Neural cell (in vitro differentiated cells): ENCODE measurements around the gene GSTM2. TPM values are rescaled to one million over a fixed set of nuclear protein-coding genes. Genes with fewer than 3 reads are reported as not detected.
"Not testable (repeated sequence)": the region's sequence is repeated elsewhere in the genome, so short reads cannot be mapped to it uniquely, and the experiment has no call there.

Experiments
- H2AFZ ChIP-seq: fragments of 200-600, 300-800 bp; sonication (generic), shearing (Covaris generic); 2 replicates; pipeline ENCODE4 v1.6.0; 2014; ENCODE audit warnings: low read depth, mild to moderate bottlenecking, antibody characterized with exemption, low read length, moderate library complexity
- H3F3A ChIP-seq: fragments of 200-600 bp; shearing (Covaris generic); 2 replicates; pipeline ENCODE4 v1.6.1; 2016; ENCODE audit warnings: mild to moderate bottlenecking, moderate library complexity, mixed read lengths, antibody characterized with exemption, low read length; ENCODE audit not compliant: insufficient read depth, poor library complexity, severe bottlenecking
- H3K27ac ChIP-seq: fragments of 200-600, 300-800 bp; sonication (generic), shearing (Covaris generic); 2 replicates; pipeline ENCODE4 v1.5.1; 2014; ENCODE audit warnings: mild to moderate bottlenecking, low read length, moderate library complexity
- H3K27me3 ChIP-seq: fragments of 300-800, 200-600 bp; sonication (generic), shearing (Covaris generic); 2 replicates; pipeline ENCODE4 v1.6.0; 2014; ENCODE audit warnings: mild to moderate bottlenecking, low read depth, low read length, moderate library complexity; ENCODE audit not compliant: insufficient read depth
- H3K36me3 ChIP-seq: fragments of 300-800, 200-600 bp; sonication (generic), shearing (Covaris generic); 2 replicates; pipeline ENCODE4 v1.5.1; 2014; ENCODE audit warnings: mild to moderate bottlenecking, antibody characterized with exemption, low read length, moderate library complexity; ENCODE audit not compliant: insufficient read depth
- H3K4me2 ChIP-seq: fragments of 300-800, 200-600 bp; sonication (generic), shearing (Covaris generic); 2 replicates; pipeline ENCODE4 v1.6.0; 2014; ENCODE audit warnings: mild to moderate bottlenecking, low read length
- H3K4me3 ChIP-seq: fragments of 300-800, 200-600 bp; sonication (generic), shearing (Covaris generic); 2 replicates; pipeline ENCODE4 v1.5.1; 2014; ENCODE audit warnings: mild to moderate bottlenecking, low read length, moderate library complexity
- H3K79me2 ChIP-seq: fragments of 200-600 bp; shearing (Covaris generic); replicated peaks from 2 replicates; pipeline ENCODE4 v1.6.0; 2014; ENCODE audit warnings: mild to moderate bottlenecking, low read length, moderate library complexity; ENCODE audit not compliant: insufficient read depth
- H3K9ac ChIP-seq: fragments of 300-800, 200-600 bp; sonication (generic), shearing (Covaris generic); 2 replicates; pipeline ENCODE4 v1.6.1; 2016; ENCODE audit warnings: mild to moderate bottlenecking, low read length, mixed read lengths
- H3K9me2 ChIP-seq: fragments of 200-600 bp; shearing (Covaris generic); 2 replicates; pipeline ENCODE4 v1.6.1; 2016; ENCODE audit warnings: mild to moderate bottlenecking, low read length, mixed read lengths; ENCODE audit not compliant: insufficient read depth
- H3K9me3 ChIP-seq: fragments of 200-600, 300-800 bp; sonication (generic), shearing (Covaris generic); 2 replicates; pipeline ENCODE4 v1.6.1; 2016; ENCODE audit warnings: mild to moderate bottlenecking, mixed run types, low read length, moderate library complexity, mixed read lengths
- H4K20me1 ChIP-seq: fragments of 200-600 bp; shearing (Covaris generic); 2 replicates; pipeline ENCODE4 v1.6.1; 2016; ENCODE audit warnings: mild to moderate bottlenecking, mixed run types; ENCODE audit not compliant: insufficient read depth
- CTCF ChIP-seq: fragments of 450-650 bp; IDR thresholded peaks from 2 replicates; pipeline ENCODE4 v1.5.1; 2014; ENCODE audit warnings: antibody characterized with exemption, mild to moderate bottlenecking, moderate library complexity; ENCODE audit not compliant: poor library complexity, severe bottlenecking
- EP300 ChIP-seq: fragments of 450-650 bp; conservative IDR thresholded peaks from 2 replicates; pipeline ENCODE4 v1.6.1; 2014; ENCODE audit warnings: antibody characterized with exemption, mild to moderate bottlenecking, moderate library complexity; ENCODE audit not compliant: poor library complexity, severe bottlenecking
- EZH2 ChIP-seq: fragments of 200-600, 300-800 bp; shearing (Covaris generic), sonication (generic); IDR thresholded peaks from 2 replicates; pipeline ENCODE4 v1.6.1; 2014; ENCODE audit warnings: antibody characterized with exemption, low read length, borderline replicate concordance, mild to moderate bottlenecking; ENCODE audit not compliant: insufficient read depth, poor library complexity, severe bottlenecking
- MXI1 ChIP-seq: fragments of 450-650 bp; conservative IDR thresholded peaks from 2 replicates; pipeline ENCODE4 v1.6.1; 2014; ENCODE audit warnings: antibody characterized with exemption, mild to moderate bottlenecking; ENCODE audit not compliant: poor library complexity, severe bottlenecking
- POLR2AphosphoS5 ChIP-seq: IDR thresholded peaks from 2 replicates; pipeline ENCODE4 v1.6.1; 2012
- RAD21 ChIP-seq: fragments of 450-650 bp; conservative IDR thresholded peaks from 2 replicates; pipeline ENCODE4 v1.6.1; 2014; ENCODE audit warnings: antibody characterized with exemption, mild to moderate bottlenecking, moderate library complexity
- REST ChIP-seq: IDR thresholded peaks from 2 replicates; pipeline ENCODE4 v1.6.1; 2012; ENCODE audit warnings: borderline replicate concordance
- SMC3 ChIP-seq: fragments of 450-650 bp; conservative IDR thresholded peaks from 2 replicates; pipeline ENCODE4 v1.6.1; 2014; ENCODE audit warnings: antibody characterized with exemption, mild to moderate bottlenecking, moderate library complexity; ENCODE audit not compliant: poor library complexity
- TAF1 ChIP-seq: IDR thresholded peaks from 2 replicates; pipeline ENCODE4 v1.6.1; 2012; ENCODE audit warnings: low read depth
- polyA plus RNA-seq: library from polyadenylated mRNA; depleted of rRNA; stranded (reverse); fragments of >200 nt; gene quantifications from 2 replicates; pipeline ENCODE4 v1.2.3, GENCODE V29; 2014

The GSTM2 gene
- polyA plus RNA-seq, 1 donor from 2014 or later = 6.8 TPM

- no peaks in the 10 kb centered on the region for H3F3A ChIP-seq
- no peaks in the 10 kb centered on the region for H3K27me3 ChIP-seq
- H3K79me2 ChIP-seq = no peaks in the 10 kb centered on the region
- no peak overlapping the region for H3K9ac ChIP-seq
- TF ChIP-seq EZH2 (no peak), REST (no peak), EP300 (no peak), SMC3 (no peak), MXI1 (no peak), TAF1 (no peak), CTCF (no peak), POLR2AphosphoS5 (no peak), RAD21 (no peak)
- H3K9me3 ChIP-seq = no peaks in the 10 kb centered on the region
- no peak overlapping the region for H3K4me3 ChIP-seq
- H4K20me1 ChIP-seq = no peaks in the 10 kb centered on the region
- H2AFZ ChIP-seq = no peak overlapping the region
- no peaks in the 10 kb centered on the region for H3K36me3 ChIP-seq
- no peaks in the 10 kb centered on the region for H3K9me2 ChIP-seq
- no peak overlapping the region for H3K4me2 ChIP-seq
- H3K27ac ChIP-seq = no peak overlapping the region
Measured at GRCh38 chr1:109689844-109690405, 22.1 kb downstream of the GSTM2 start.

DNA sequence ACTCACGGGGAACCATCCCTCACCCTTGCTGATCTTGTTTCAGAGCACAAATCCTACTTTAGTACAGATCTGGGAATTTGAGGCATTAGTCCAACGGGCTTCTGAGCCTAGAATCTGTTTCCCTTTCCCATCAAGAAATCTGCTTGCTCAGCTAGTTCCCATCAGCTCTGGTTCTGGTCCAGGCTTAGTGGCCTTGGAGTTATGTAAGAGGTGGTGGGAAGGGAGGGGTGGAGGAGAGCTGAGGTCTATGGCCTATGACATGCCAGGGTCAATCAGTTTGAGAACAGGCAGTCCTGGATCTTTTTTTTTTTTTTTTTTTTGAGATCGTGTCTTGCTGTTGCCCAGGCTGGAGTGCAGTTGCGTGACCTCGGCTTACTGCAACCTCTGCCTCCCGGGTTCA lies 23.9 kb downstream of the GSTM2 start:
- H3K4me2 ChIP-seq = no peak overlapping the region
- H3K27me3 ChIP-seq = no peaks in the 10 kb centered on the region
- no peak overlapping the region for H3K4me3 ChIP-seq
- TF ChIP-seq RAD21 (no peak), SMC3 (no peak), MXI1 (no peak), EP300 (no peak)
- H2AFZ ChIP-seq = no peak overlapping the region
- no peaks in the 10 kb centered on the region for H4K20me1 ChIP-seq
- H3K9ac ChIP-seq = no peak overlapping the region
- no peaks in the 10 kb centered on the region for H3F3A ChIP-seq
- no peaks in the 10 kb centered on the region for H3K36me3 ChIP-seq
- H3K79me2 ChIP-seq = no peaks in the 10 kb centered on the region
- no peaks in the 10 kb centered on the region for H3K9me3 ChIP-seq
- H3K27ac ChIP-seq = no peak overlapping the region
- no peaks in the 10 kb centered on the region for H3K9me2 ChIP-seq

DNA sequence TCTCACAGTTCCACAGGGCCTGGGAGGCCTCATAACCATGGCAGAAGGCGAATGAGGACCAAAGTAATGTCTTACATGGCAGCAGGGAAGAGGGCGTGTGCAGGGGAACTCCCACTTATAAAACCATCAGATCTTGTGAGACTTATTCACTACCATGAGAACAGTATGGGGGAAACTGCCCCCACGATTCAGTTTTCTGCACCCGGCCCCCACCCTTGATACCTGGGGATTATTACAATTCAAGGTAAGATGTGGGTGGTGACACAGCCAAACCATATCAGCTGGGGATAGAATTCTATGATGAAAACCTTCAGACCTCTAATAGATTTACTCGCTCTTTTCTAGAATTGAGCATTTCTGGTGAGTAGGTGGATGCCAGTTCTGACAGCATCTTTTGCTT lies 26.5 kb downstream of the GSTM2 start:
- not testable (repeated sequence) for H3K9ac ChIP-seq, H3K4me2 ChIP-seq, H3K9me3 ChIP-seq, H3K36me3 ChIP-seq, H2AFZ ChIP-seq, H3K9me2 ChIP-seq, H3F3A ChIP-seq, H3K4me3 ChIP-seq, H4K20me1 ChIP-seq, H3K79me2 ChIP-seq, H3K27me3 ChIP-seq, H3K27ac ChIP-seq

GRCh38 chr1:109695138-109695537 lies 27.3 kb downstream of the GSTM2 start:
- not testable (repeated sequence) for H3K36me3 ChIP-seq, H3K4me3 ChIP-seq, H3K27ac ChIP-seq, H3K9me3 ChIP-seq, H3K9ac ChIP-seq, H3K4me2 ChIP-seq, H3K79me2 ChIP-seq, H2AFZ ChIP-seq, H3F3A ChIP-seq, H3K9me2 ChIP-seq, H3K27me3 ChIP-seq, H4K20me1 ChIP-seq
